PC-9 (cell line): ENCODE results near the gene COL18A1.

Experiments used
- EZH2 ChIP-seq: fragments of 200-600 bp; sonication (generic); IDR thresholded peaks from 2 replicates; pipeline ENCODE4 v1.8.0; 2017; ENCODE audit warnings: antibody characterized with exemption, low read depth
- TF ChIP-seq, protein P1 (sequence below): fragments of 200-600 bp; sonication (generic); conservative IDR thresholded peaks from 2 replicates; pipeline ENCODE4 v1.6.1; 2017; ENCODE audit warnings: mixed run types, antibody characterized with exemption, mild to moderate bottlenecking, moderate library complexity

DNA sequence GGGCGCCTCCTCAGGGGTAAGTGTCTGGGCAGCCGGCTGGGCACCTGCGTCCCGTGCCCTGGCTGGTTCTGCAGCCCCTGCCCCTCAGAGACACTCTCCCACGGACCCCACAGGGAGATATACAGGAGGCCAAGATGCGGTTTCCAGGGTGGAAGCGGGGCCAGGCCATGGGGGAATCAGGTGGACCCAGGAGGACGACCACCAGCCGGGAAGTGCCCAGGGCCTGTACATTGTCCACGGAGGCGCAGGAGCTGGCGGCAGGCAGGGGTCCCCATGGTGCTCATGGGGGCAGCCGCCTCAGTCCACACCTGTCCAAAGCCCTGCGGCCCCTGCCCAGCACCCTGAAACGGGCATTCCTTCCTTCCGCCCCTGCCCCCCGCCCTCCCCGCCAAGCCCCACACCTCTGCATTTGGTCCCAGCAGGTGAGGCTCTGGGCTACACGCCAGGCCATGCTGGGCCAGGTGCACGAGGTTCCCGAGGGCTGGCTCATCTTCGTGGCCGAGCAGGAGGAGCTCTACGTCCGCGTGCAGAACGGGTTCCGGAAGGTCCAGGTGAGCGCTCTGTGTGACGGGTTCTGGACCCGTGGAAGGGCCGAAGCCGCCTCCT is 100.6 kb downstream of the COL18A1 start:
- TF ChIP-seq, protein P1, sequence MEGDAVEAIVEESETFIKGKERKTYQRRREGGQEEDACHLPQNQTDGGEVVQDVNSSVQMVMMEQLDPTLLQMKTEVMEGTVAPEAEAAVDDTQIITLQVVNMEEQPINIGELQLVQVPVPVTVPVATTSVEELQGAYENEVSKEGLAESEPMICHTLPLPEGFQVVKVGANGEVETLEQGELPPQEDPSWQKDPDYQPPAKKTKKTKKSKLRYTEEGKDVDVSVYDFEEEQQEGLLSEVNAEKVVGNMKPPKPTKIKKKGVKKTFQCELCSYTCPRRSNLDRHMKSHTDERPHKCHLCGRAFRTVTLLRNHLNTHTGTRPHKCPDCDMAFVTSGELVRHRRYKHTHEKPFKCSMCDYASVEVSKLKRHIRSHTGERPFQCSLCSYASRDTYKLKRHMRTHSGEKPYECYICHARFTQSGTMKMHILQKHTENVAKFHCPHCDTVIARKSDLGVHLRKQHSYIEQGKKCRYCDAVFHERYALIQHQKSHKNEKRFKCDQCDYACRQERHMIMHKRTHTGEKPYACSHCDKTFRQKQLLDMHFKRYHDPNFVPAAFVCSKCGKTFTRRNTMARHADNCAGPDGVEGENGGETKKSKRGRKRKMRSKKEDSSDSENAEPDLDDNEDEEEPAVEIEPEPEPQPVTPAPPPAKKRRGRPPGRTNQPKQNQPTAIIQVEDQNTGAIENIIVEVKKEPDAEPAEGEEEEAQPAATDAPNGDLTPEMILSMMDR: no peak
- no peak for TF ChIP-seq EZH2
